WTC11 (cell line): ENCODE measurements around the gene GCK. TPM values are rescaled to one million over a fixed set of nuclear protein-coding genes. Genes with fewer than 3 reads are reported as not detected.

Experiments used
- ATAC-seq: fragments of 200-7000 bp; cut with Tn5 transposase; 2 replicates; pipeline ENCODE4 v1.10.0; 2021; ENCODE audit warnings: mild to moderate bottlenecking, moderate library complexity
- CTCF ChIA-PET: fragments of 300-600 bp; sonication (Branson Sonifier 250); formaldehyde crosslinking; loops from one replicate; lab custom pipeline; 2021; ENCODE audit warnings: antibody characterized with exemption; lab: Charles Lee
- POLR2A ChIA-PET: fragments of 350-600 bp; sonication (Branson Sonifier 250); formaldehyde crosslinking; loops from one replicate; lab custom pipeline; 2021; ENCODE audit warnings: antibody characterized with exemption; lab: Charles Lee
- DNase-seq: peaks from one replicate; pipeline ENCODE4 v3.0.0; 2021; ENCODE audit warnings: low spot score
- H3K27ac Mint-ChIP-seq: 2 replicates; pipeline ENCODE4 v1.8.0; 2021; ENCODE audit warnings: mixed read lengths
- H3K27me3 Mint-ChIP-seq: 2 replicates; pipeline ENCODE4 v1.8.0; 2021; ENCODE audit warnings: low read depth, mild to moderate bottlenecking, moderate library complexity, mixed read lengths
- H3K36me3 Mint-ChIP-seq: 2 replicates; pipeline ENCODE4 v1.8.0; 2021; ENCODE audit warnings: mixed read lengths
- H3K4me1 Mint-ChIP-seq: 2 replicates; pipeline ENCODE4 v1.8.0; 2022; ENCODE audit warnings: mixed read lengths
- H3K4me3 Mint-ChIP-seq: 2 replicates; pipeline ENCODE4 v1.8.0; 2021; ENCODE audit warnings: mild to moderate bottlenecking, moderate library complexity, mixed read lengths
- H3K9me3 Mint-ChIP-seq: 2 replicates; pipeline ENCODE4 v1.8.0; 2021; ENCODE audit warnings: mixed read lengths
- CTCF ChIP-seq: fragments of 200-600 bp; IDR thresholded peaks from 2 replicates; pipeline ENCODE4 v1.8.0; 2022; ENCODE audit warnings: antibody characterized with exemption
- E2F1 ChIP-seq: sonication (generic); formaldehyde crosslinking; IDR thresholded peaks from 2 replicates; pipeline ENCODE4 v1.8.0; 2022; ENCODE audit warnings: mild to moderate bottlenecking, missing genetic modification reagents
- ERG ChIP-seq: fragments of 250-450 bp; sonication (Bioruptor Pico); IDR thresholded peaks from 2 replicates; pipeline ENCODE4 v1.8.0; 2021; ENCODE audit warnings: mild to moderate bottlenecking
- GABPB1 ChIP-seq: sonication (generic); formaldehyde crosslinking; IDR thresholded peaks from 2 replicates; pipeline ENCODE4 v1.8.1; 2023; ENCODE audit warnings: mild to moderate bottlenecking, missing genetic modification reagents
- HMGXB4 ChIP-seq: sonication (generic); formaldehyde crosslinking; IDR thresholded peaks from 2 replicates; pipeline ENCODE4 v1.8.1; 2023; ENCODE audit warnings: mild to moderate bottlenecking, moderate library complexity, missing genetic modification reagents
- KAT7 ChIP-seq: sonication (generic); formaldehyde crosslinking; IDR thresholded peaks from 2 replicates; pipeline ENCODE4 v1.8.1; 2023; ENCODE audit warnings: missing genetic modification reagents, mild to moderate bottlenecking, borderline replicate concordance
- PREB ChIP-seq: sonication (generic); formaldehyde crosslinking; IDR thresholded peaks from 2 replicates; pipeline ENCODE4 v1.8.1; 2022; ENCODE audit warnings: mild to moderate bottlenecking, missing genetic modification reagents, moderate library complexity, borderline replicate concordance
- SP1 ChIP-seq: sonication (generic); formaldehyde crosslinking; conservative IDR thresholded peaks from 2 replicates; pipeline ENCODE4 v1.8.1; 2022; ENCODE audit warnings: missing genetic modification reagents
- TCF7 ChIP-seq: sonication (generic); formaldehyde crosslinking; IDR thresholded peaks from 2 replicates; pipeline ENCODE4 v1.8.0; 2022; ENCODE audit warnings: mild to moderate bottlenecking, low read depth, missing genetic modification reagents, moderate library complexity
- ZBTB21 ChIP-seq: sonication (generic); formaldehyde crosslinking; IDR thresholded peaks from 2 replicates; pipeline ENCODE4 v1.8.1; 2023; ENCODE audit warnings: mild to moderate bottlenecking, missing genetic modification reagents, borderline replicate concordance
- ZNF396 ChIP-seq: fragments of 250-450 bp; sonication (Bioruptor Pico); IDR thresholded peaks from 2 replicates; pipeline ENCODE4 v1.8.0; 2021; ENCODE audit warnings: mild to moderate bottlenecking, moderate library complexity, borderline replicate concordance
- total RNA-seq: library from RNA; stranded (reverse); gene quantifications from 3 replicates; pipeline ENCODE4 v1.2.3, GENCODE V29; 2021

Gene GCK
- total RNA-seq, 1 experiment from 2014 or later = 3.3 TPM

- no peak for TF ChIP-seq PREB (CRISPR knock-in tag)
Measured at GRCh38 chr7:44100458-44101302, 88.6 kb downstream of the GCK start (continued).

GRCh38 chr7:44099669-44100068 lies 89.6 kb downstream of the GCK start:
- CTCF ChIA-PET = interaction anchor here (1.8 kb wide), 1 partner anchor 27 kb away, joined by 5 read pairs; no protein-coding TSS in a partner anchor
- Mint-ChIP-seq H3K9me3 (no peaks in the 10 kb centered on the region), H3K27me3 (peaks cover 24% of the 10 kb centered on the region), H3K36me3 (no peaks in the 10 kb centered on the region), H3K27ac (no peak overlapping the region), H3K4me3 (no peak overlapping the region), H3K4me1 (peaks cover 7% of the 10 kb centered on the region)
- POLR2A ChIA-PET = interaction anchor here (1.3 kb wide), 1 partner anchor 115 kb away, joined by 3 read pairs; no protein-coding TSS in a partner anchor
- no peak for TF ChIP-seq ERG (CRISPR knock-in tag)
- TF ChIP-seq TCF7 (CRISPR knock-in tag) = no peak
- TF ChIP-seq ZNF396 = no peak
- TF ChIP-seq HMGXB4 = no peak
- no peak for TF ChIP-seq CTCF
- TF ChIP-seq ZBTB21 (CRISPR knock-in tag) = no peak
- no peak for TF ChIP-seq E2F1 (CRISPR knock-in tag)
- no peak for DNase-seq
- ATAC-seq = no peak

- no peak overlapping the region for H3K4me3 Mint-ChIP-seq
- POLR2A ChIA-PET = interaction anchor here (1.3 kb wide), 1 partner anchor 116 kb away, joined by 3 read pairs; no protein-coding TSS in a partner anchor
- no peaks in the 10 kb centered on the region for H3K36me3 Mint-ChIP-seq
- no peak for DNase-seq
- H3K27ac Mint-ChIP-seq = no peak overlapping the region
- H3K4me1 Mint-ChIP-seq = peaks cover 5% of the 10 kb centered on the region
- ATAC-seq = no peak
- peaks cover 21% of the 10 kb centered on the region for H3K27me3 Mint-ChIP-seq
- no peaks in the 10 kb centered on the region for H3K9me3 Mint-ChIP-seq
- CTCF ChIA-PET = interaction anchor here (1.0 to 1.8 kb wide), 2 partner anchors 13 to 26 kb away, joined by 3 to 5 read pairs; no protein-coding TSS in a partner anchor
- TF ChIP-seq SP1 (CRISPR knock-in tag) = no peak
- TF ChIP-seq KAT7 (CRISPR knock-in tag) = no peak
- TF ChIP-seq GABPB1 (CRISPR knock-in tag) = peak; percentile 21; the same call in 1 of the 2 replicates
Measured at GRCh38 chr7:44098092-44099068, 90.9 kb downstream of the GCK start.
